ENCODE measurements around the gene NTHL1. TPM values are rescaled to one million over a fixed set of nuclear protein-coding genes. Genes with fewer than 3 reads are reported as not detected.

The NTHL1 gene
- total and polyA plus RNA-seq, 2 donors (not counting 3 experiments of a cell fraction or from before 2014, with no cell fraction given), result 39.8 to 65.8 TPM

GRCh38 chr16:2079311-2079800 is 31.7 kb upstream of the NTHL1 start:
- Histone ChIP-seq H3K9me1 (replicated peaks; ENCODE audit: control insufficient read depth, extremely low read depth, insufficient read depth, low read length) (no peaks in the 10 kb centered on the region), H3K9ac (replicated peaks; ENCODE audit: extremely low read depth, insufficient read depth, low read length) (no peak overlapping the region), H3K36me3 (ENCODE audit: control insufficient read depth in 2 of 2, extremely low read depth in 1 of 2, insufficient read depth in 2 of 2, low read length in 2 of 2) (peaks cover under 1 to 59% of the 10 kb centered on the region in 2 experiments), H3K27me3 (ENCODE audit: control insufficient read depth in 2 of 2, insufficient read depth in 2 of 2, low read length in 2 of 2) (no peaks in the 10 kb centered on the region), H4K20me1 (replicated peaks; ENCODE audit: control insufficient read depth, extremely low read depth, insufficient read depth, low read length) (no peaks in the 10 kb centered on the region), H3K4me2 (ENCODE audit: insufficient read depth, low read length) (no peak overlapping the region), H3K9me3 (replicated peaks; ENCODE audit: control insufficient read depth, insufficient read depth, low read length) (no peaks in the 10 kb centered on the region), H3K4me3 (replicated peaks in 1 of 3; ENCODE audit: insufficient read depth in 1 of 3, low read depth in 1 of 3, low read length in 3 of 3) (no peak overlapping the region), H3K4me1 (ENCODE audit: control insufficient read depth, extremely low read depth, insufficient read depth, low read length) (no peaks in the 10 kb centered on the region), H3K27ac (ENCODE audit: insufficient read depth, low read depth, low read length) (no peak overlapping the region), H2AFZ (ENCODE audit: low read depth, low read length) (no peak overlapping the region), H3K79me2 (ENCODE audit: control insufficient read depth, insufficient read depth, low read length) (no peaks in the 10 kb centered on the region)
- intact Hi-C loops (cut with micrococcal nuclease), result no loop called here
- TF ChIP-seq MAX (IDR thresholded peaks at IDR 0.05; ENCODE audit: insufficient read depth, insufficient read length) (no peak), JUN (IDR thresholded peaks at IDR 0.05; ENCODE audit: borderline replicate concordance, insufficient read depth, insufficient read length, low read depth) (no peak), POLR2A (IDR thresholded peaks at IDR 0.05; ENCODE audit: low read depth, low read length) (no peak), CTCF (IDR thresholded peaks at IDR 0.05; ENCODE audit: extremely low read depth in 1 of 2, insufficient read depth in 1 of 2, low read depth in 1 of 2, low read length in 2 of 2) (no peak), FOS (IDR thresholded peaks at IDR 0.05; ENCODE audit: borderline replicate concordance, insufficient read depth, low read length) (no peak), MYC (IDR thresholded peaks at IDR 0.05; ENCODE audit: low read depth, low read length) (no peak), POLR2AphosphoS5 (IDR thresholded peaks at IDR 0.05; ENCODE audit: insufficient read depth, low read depth, low read length) (no peak), EZH2 (IDR thresholded peaks at IDR 0.05; ENCODE audit: borderline replicate concordance, low read depth, low read length, severe bottlenecking) (no peak)
- DNase-seq (ENCODE audit: low read depth, low spot score) (no peak), FAIRE-seq (no peak)
- dilution Hi-C loops (cut with MboI; ENCODE audit: extremely low pct_ligation_motif_present, low sequenced_read_pairs), result no loop called here
- POLR2A ChIA-PET, result no interaction called here
- BruUV-seq (replicated peaks), result no TSS peak
- CTCF ChIA-PET, result interaction anchor here (1.2 to 2.2 kb wide), 3 partner anchors 12 to 61 kb away, joined by 4 to 6 read pairs (median 4); no protein-coding TSS in a partner anchor

Measured in endothelial cell of umbilical vein (primary cell).